Measurements from ENCODE around the gene NPTN. TPM values are rescaled to one million over a fixed set of nuclear protein-coding genes. Genes with fewer than 3 reads are reported as not detected.

The NPTN gene
- total and polyA plus RNA-seq, 2 donors (not counting 1 experiment from before 2014, with no cell fraction given): 152 to 372 TPM

DNA sequence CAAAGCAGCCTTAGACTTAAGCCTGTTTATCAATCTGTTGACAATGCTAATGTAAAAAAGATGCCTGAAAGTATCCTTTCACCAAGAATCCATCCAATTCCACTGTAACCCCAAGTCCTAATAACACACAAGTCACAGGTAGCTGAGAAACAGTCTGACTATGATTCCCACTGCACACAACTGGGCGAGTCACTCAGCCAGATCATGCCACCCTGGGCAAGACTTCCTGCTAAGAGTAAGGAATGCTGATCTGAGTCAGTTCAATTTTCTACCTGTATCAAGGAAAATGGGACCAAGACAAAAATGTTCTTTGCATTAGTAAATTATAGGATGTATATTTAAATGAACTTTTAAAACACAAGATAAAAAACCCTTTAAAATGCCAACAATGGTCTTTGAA, 33.3 kb downstream of the NPTN start:
- no peak overlapping the region for H2AFZ ChIP-seq (ENCODE audit: low read length)
- DNase-seq (ENCODE audit: low read depth in 2 of 2): peak in 1 of 2 donors; percentile 43
- no peak overlapping the region for H3K4me3 ChIP-seq (replicated peaks in 1 of 4; ENCODE audit: control extremely low read depth in 1 of 4, insufficient read depth in 1 of 4, low read depth in 3 of 4, low read length in 4 of 4)
- no peaks in the 10 kb centered on the region for H3K27me3 ChIP-seq (ENCODE audit: control insufficient read depth, insufficient read depth, low read length)
- no peak overlapping the region for H3K9ac ChIP-seq (ENCODE audit: insufficient read depth, low read length)
- TF ChIP-seq CTCF (conservative IDR thresholded peaks at IDR 0.05 in 1 of 2, IDR thresholded peaks at IDR 0.05 in 1 of 2; ENCODE audit: low read depth in 1 of 2, low read length in 2 of 2) (no peak), EZH2 (IDR thresholded peaks at IDR 0.05; ENCODE audit: low read length, missing control alignments) (no peak)
- H3K9me3 ChIP-seq (ENCODE audit: control insufficient read depth, insufficient read depth, low read depth, low read length): no peaks in the 10 kb centered on the region
- H4K20me1 ChIP-seq (ENCODE audit: control insufficient read depth, extremely low read depth, insufficient read depth, low read length): no peaks in the 10 kb centered on the region
- H3K79me2 ChIP-seq (ENCODE audit: control insufficient read depth, insufficient read depth, low read length): peaks cover 71% of the 10 kb centered on the region
- H3K4me1 ChIP-seq (ENCODE audit: control insufficient read depth, extremely low read depth, insufficient read depth, low read length): peaks cover 29% of the 10 kb centered on the region
- no peak overlapping the region for H3K27ac ChIP-seq (ENCODE audit: insufficient read depth, low read length)
- no peak overlapping the region for H3K4me2 ChIP-seq (ENCODE audit: extremely low read depth, insufficient read depth, low read length)
- no peaks in the 10 kb centered on the region for H3K36me3 ChIP-seq (ENCODE audit: control insufficient read depth, insufficient read depth, low read length)

DNA sequence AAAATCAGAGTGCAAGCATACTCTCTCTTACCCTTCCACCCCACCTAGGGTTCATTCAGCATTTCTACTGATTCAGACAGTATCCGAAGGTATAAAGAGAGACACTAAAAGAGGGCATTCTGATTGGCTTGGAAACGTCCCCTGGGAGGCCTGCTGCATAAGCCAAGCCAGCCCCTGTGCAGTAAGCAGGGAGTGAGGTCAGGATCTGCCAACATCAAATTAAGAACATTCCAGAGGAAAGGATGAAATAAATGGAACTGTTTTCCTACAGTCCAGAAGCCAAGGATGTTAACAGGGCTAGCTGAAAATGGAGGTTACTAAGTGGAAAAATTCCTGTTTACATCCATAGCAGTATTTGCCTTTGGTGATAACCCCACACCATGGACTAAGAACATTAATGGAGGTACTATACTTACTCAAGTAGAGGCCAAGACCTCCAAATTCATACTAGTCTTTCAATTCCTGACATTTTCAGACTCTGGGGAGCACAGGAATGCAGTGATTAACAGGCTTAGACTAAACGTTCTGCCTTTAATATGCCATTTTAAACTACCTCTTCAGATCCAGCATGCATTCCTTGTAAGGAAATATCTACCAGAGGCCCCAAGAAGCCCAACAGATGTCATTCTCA, 34.5 kb downstream of the NPTN start:
- H4K20me1 ChIP-seq (ENCODE audit: control insufficient read depth, extremely low read depth, insufficient read depth, low read length): no peaks in the 10 kb centered on the region
- no peaks in the 10 kb centered on the region for H3K27me3 ChIP-seq (ENCODE audit: control insufficient read depth, insufficient read depth, low read length)
- DNase-seq (ENCODE audit: low read depth in 2 of 2): peak in 1 of 2 donors; percentile 68
- no peaks in the 10 kb centered on the region for H3K9me3 ChIP-seq (ENCODE audit: control insufficient read depth, insufficient read depth, low read depth, low read length)
- peaks cover 68% of the 10 kb centered on the region for H3K79me2 ChIP-seq (ENCODE audit: control insufficient read depth, insufficient read depth, low read length)
- H3K4me3 ChIP-seq (replicated peaks in 1 of 4; ENCODE audit: control extremely low read depth in 1 of 4, insufficient read depth in 1 of 4, low read depth in 3 of 4, low read length in 4 of 4): no peak overlapping the region
- no peak overlapping the region for H2AFZ ChIP-seq (ENCODE audit: low read length)
- H3K27ac ChIP-seq (ENCODE audit: insufficient read depth, low read length): no peak overlapping the region
- no peak overlapping the region for H3K4me2 ChIP-seq (ENCODE audit: extremely low read depth, insufficient read depth, low read length)
- no peak for TF ChIP-seq EZH2 (IDR thresholded peaks at IDR 0.05; ENCODE audit: low read length, missing control alignments)
- TF ChIP-seq CTCF (conservative IDR thresholded peaks at IDR 0.05 in 1 of 2, IDR thresholded peaks at IDR 0.05 in 1 of 2; ENCODE audit: low read depth in 1 of 2, low read length in 2 of 2): no peak
- no peaks in the 10 kb centered on the region for H3K36me3 ChIP-seq (ENCODE audit: control insufficient read depth, insufficient read depth, low read length)
- H3K9ac ChIP-seq (ENCODE audit: insufficient read depth, low read length): no peak overlapping the region
- H3K4me1 ChIP-seq (ENCODE audit: control insufficient read depth, extremely low read depth, insufficient read depth, low read length): peaks cover 29% of the 10 kb centered on the region

DNA sequence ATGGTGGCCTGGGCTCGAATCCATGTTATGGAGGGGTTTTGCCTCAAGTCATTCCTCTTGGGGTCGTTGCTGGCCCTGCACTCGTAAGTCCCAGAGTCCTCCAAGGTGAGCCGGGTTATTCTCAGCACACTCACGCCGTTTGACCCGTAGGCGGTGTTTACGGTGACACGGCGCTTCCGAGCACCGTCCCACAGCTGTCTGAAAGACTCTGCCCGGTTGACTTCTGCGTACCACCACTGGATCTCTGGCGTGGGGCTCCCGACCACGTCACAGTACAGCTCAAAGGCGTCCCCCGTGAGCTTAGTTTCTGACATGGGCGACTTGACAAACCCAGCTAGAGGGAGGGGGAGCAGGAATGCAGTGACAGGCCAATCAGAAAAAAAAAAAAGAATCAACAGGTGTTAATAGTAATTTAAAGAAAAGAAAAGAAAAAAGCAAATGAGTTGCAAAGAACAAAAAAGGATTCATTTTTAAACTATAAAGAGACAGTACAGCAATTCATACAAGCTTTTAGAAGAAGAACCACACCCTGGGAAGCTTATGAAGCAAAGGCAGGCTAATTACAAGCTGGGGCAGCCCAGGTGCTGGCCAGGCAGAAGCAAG, 36.1 kb downstream of the NPTN start:
- DNase-seq (ENCODE audit: low read depth in 2 of 2): no peak
- H3K4me1 ChIP-seq (ENCODE audit: control insufficient read depth, extremely low read depth, insufficient read depth, low read length): peaks cover 23% of the 10 kb centered on the region
- no peak for TF ChIP-seq CTCF (conservative IDR thresholded peaks at IDR 0.05 in 1 of 2, IDR thresholded peaks at IDR 0.05 in 1 of 2; ENCODE audit: low read depth in 1 of 2, low read length in 2 of 2)
- no peak for TF ChIP-seq EZH2 (IDR thresholded peaks at IDR 0.05; ENCODE audit: low read length, missing control alignments)
- no peak overlapping the region for H2AFZ ChIP-seq (ENCODE audit: low read length)
- no peaks in the 10 kb centered on the region for H4K20me1 ChIP-seq (ENCODE audit: control insufficient read depth, extremely low read depth, insufficient read depth, low read length)
- no peak overlapping the region for H3K27ac ChIP-seq (ENCODE audit: insufficient read depth, low read length)
- H3K9ac ChIP-seq (ENCODE audit: insufficient read depth, low read length): no peak overlapping the region
- no peak overlapping the region for H3K4me3 ChIP-seq (replicated peaks in 1 of 4; ENCODE audit: control extremely low read depth in 1 of 4, insufficient read depth in 1 of 4, low read depth in 3 of 4, low read length in 4 of 4)
- H3K4me2 ChIP-seq (ENCODE audit: extremely low read depth, insufficient read depth, low read length): no peak overlapping the region
- H3K36me3 ChIP-seq (ENCODE audit: control insufficient read depth, insufficient read depth, low read length): no peaks in the 10 kb centered on the region
- no peaks in the 10 kb centered on the region for H3K9me3 ChIP-seq (ENCODE audit: control insufficient read depth, insufficient read depth, low read depth, low read length)
- peaks cover 63% of the 10 kb centered on the region for H3K79me2 ChIP-seq (ENCODE audit: control insufficient read depth, insufficient read depth, low read length)
- no peaks in the 10 kb centered on the region for H3K27me3 ChIP-seq (ENCODE audit: control insufficient read depth, insufficient read depth, low read length)
